HEK293 (cell line): ENCODE results near the gene STAM2.
A peak's percentile ranks its signal among the peaks of the same experiment; 100 is the strongest.

ENCODE experiments used
- FEZF1 ChIP-seq: fragments of 450-650 bp; formaldehyde crosslinking; IDR thresholded peaks from 2 replicates; pipeline ENCODE4 v1.5.1; 2016; ENCODE audit warnings: missing biosample characterization, missing genetic modification characterization
- GLI2 ChIP-seq: fragments of 450-650 bp; formaldehyde crosslinking; IDR thresholded peaks from 2 replicates; pipeline ENCODE4; 2017; ENCODE audit warnings: missing biosample characterization, missing genetic modification characterization, low read depth, borderline replicate concordance
- KLF7 ChIP-seq: fragments of 450-650 bp; formaldehyde crosslinking; IDR thresholded peaks from 2 replicates; pipeline ENCODE4 v1.5.1; 2016; ENCODE audit warnings: missing biosample characterization, missing genetic modification characterization, borderline replicate concordance
- KLF8 ChIP-seq: fragments of 450-650 bp; formaldehyde crosslinking; IDR thresholded peaks from 2 replicates; pipeline ENCODE4 v1.5.1; 2016; ENCODE audit warnings: missing biosample characterization, missing genetic modification characterization
- SP2 ChIP-seq: fragments of 450-650 bp; formaldehyde crosslinking; IDR thresholded peaks from 2 replicates; pipeline ENCODE4 v1.5.1; 2016; ENCODE audit warnings: missing biosample characterization, missing genetic modification characterization
- ZBTB1 ChIP-seq: fragments of 450-650 bp; formaldehyde crosslinking; IDR thresholded peaks from 2 replicates; pipeline ENCODE4 v1.5.1; 2016; ENCODE audit warnings: missing biosample characterization, missing genetic modification characterization
- ZBTB48 ChIP-seq: fragments of 450-650 bp; formaldehyde crosslinking; IDR thresholded peaks from 2 replicates; pipeline ENCODE4 v1.5.1; 2016; ENCODE audit warnings: missing biosample characterization, missing genetic modification characterization
- ZFP3 ChIP-seq: fragments of 450-650 bp; formaldehyde crosslinking; IDR thresholded peaks from 2 replicates; pipeline ENCODE4 v1.5.1; 2016; ENCODE audit warnings: low read depth, missing biosample characterization, missing genetic modification characterization
- ZFP41 ChIP-seq: fragments of 450-650 bp; formaldehyde crosslinking; IDR thresholded peaks from 2 replicates; pipeline ENCODE4 v1.5.1; 2016; ENCODE audit warnings: missing biosample characterization, missing genetic modification characterization, borderline replicate concordance
- ZIC2 ChIP-seq: fragments of 450-650 bp; formaldehyde crosslinking; IDR thresholded peaks from 2 replicates; pipeline ENCODE4 v1.5.1; 2016; ENCODE audit warnings: missing biosample characterization, missing genetic modification characterization
- ZNF112 ChIP-seq: fragments of 450-650 bp; formaldehyde crosslinking; IDR thresholded peaks from 2 replicates; pipeline ENCODE4 v1.5.0; 2017; ENCODE audit warnings: missing biosample characterization, missing genetic modification characterization
- ZNF132 ChIP-seq: fragments of 450-650 bp; formaldehyde crosslinking; IDR thresholded peaks from 2 replicates; pipeline ENCODE4 v1.5.1; 2017; ENCODE audit warnings: missing biosample characterization, missing genetic modification characterization, borderline replicate concordance
- ZNF133 ChIP-seq: fragments of 450-650 bp; formaldehyde crosslinking; IDR thresholded peaks from 2 replicates; pipeline ENCODE4 v1.5.1; 2016; ENCODE audit warnings: missing biosample characterization, missing genetic modification characterization
- ZNF138 ChIP-seq: fragments of 450-650 bp; formaldehyde crosslinking; IDR thresholded peaks from 2 replicates; pipeline ENCODE4 v1.5.1; 2016; ENCODE audit warnings: missing biosample characterization, missing genetic modification characterization, borderline replicate concordance
- ZNF157 ChIP-seq: fragments of 450-650 bp; formaldehyde crosslinking; IDR thresholded peaks from 2 replicates; pipeline ENCODE4 v1.5.1; 2016; ENCODE audit warnings: missing biosample characterization, missing genetic modification characterization
- ZNF223 ChIP-seq: fragments of 450-650 bp; formaldehyde crosslinking; IDR thresholded peaks from 2 replicates; pipeline ENCODE4 v1.5.1; 2016; ENCODE audit warnings: missing biosample characterization, missing genetic modification characterization
- ZNF248 ChIP-seq: fragments of 450-650 bp; formaldehyde crosslinking; IDR thresholded peaks from 2 replicates; pipeline ENCODE4 v1.5.1; 2017; ENCODE audit warnings: missing biosample characterization, missing genetic modification characterization
- ZNF341 ChIP-seq: fragments of 450-650 bp; formaldehyde crosslinking; IDR thresholded peaks from 2 replicates; pipeline ENCODE4; 2016; ENCODE audit warnings: low read depth, missing biosample characterization, missing genetic modification characterization
- ZNF416 ChIP-seq: fragments of 450-650 bp; formaldehyde crosslinking; IDR thresholded peaks from 2 replicates; pipeline ENCODE4 v1.5.1; 2016; ENCODE audit warnings: missing biosample characterization, missing genetic modification characterization
- ZNF501 ChIP-seq: fragments of 450-650 bp; formaldehyde crosslinking; IDR thresholded peaks from 2 replicates; pipeline ENCODE4 v1.5.1; 2016; ENCODE audit warnings: missing biosample characterization, missing genetic modification characterization
- ZNF514 ChIP-seq: fragments of 450-650 bp; formaldehyde crosslinking; IDR thresholded peaks from 2 replicates; pipeline ENCODE4 v1.5.1; 2016; ENCODE audit warnings: missing biosample characterization, missing genetic modification characterization
- ZNF560 ChIP-seq: fragments of 450-650 bp; formaldehyde crosslinking; IDR thresholded peaks from 2 replicates; pipeline ENCODE4 v1.5.1; 2017; ENCODE audit warnings: missing biosample characterization, missing genetic modification characterization, borderline replicate concordance
- ZNF561 ChIP-seq: fragments of 450-650 bp; IDR thresholded peaks from 2 replicates; pipeline ENCODE4 v1.5.1; 2018; ENCODE audit warnings: missing biosample characterization, missing genetic modification characterization, borderline replicate concordance
- ZNF585B ChIP-seq: fragments of 450-650 bp; formaldehyde crosslinking; IDR thresholded peaks from 2 replicates; pipeline ENCODE4 v1.5.1; 2016; ENCODE audit warnings: missing biosample characterization, missing genetic modification characterization
- ZNF610 ChIP-seq: fragments of 450-650 bp; formaldehyde crosslinking; IDR thresholded peaks from 2 replicates; pipeline ENCODE4 v1.5.1; 2016; ENCODE audit warnings: missing biosample characterization, missing genetic modification characterization, borderline replicate concordance
- ZNF623 ChIP-seq: fragments of 450-650 bp; formaldehyde crosslinking; IDR thresholded peaks from 2 replicates; pipeline ENCODE4 v1.5.1; 2016; ENCODE audit warnings: missing biosample characterization, missing genetic modification characterization
- ZNF670 ChIP-seq: fragments of 450-650 bp; formaldehyde crosslinking; IDR thresholded peaks from 2 replicates; pipeline ENCODE4 v1.5.1; 2016; ENCODE audit warnings: missing biosample characterization, missing genetic modification characterization, low read depth
- ZNF776 ChIP-seq: fragments of 450-650 bp; formaldehyde crosslinking; IDR thresholded peaks from 2 replicates; pipeline ENCODE4 v1.5.0; 2017; ENCODE audit warnings: missing biosample characterization, missing genetic modification characterization, borderline replicate concordance
- ZNF777 ChIP-seq: fragments of 450-650 bp; formaldehyde crosslinking; IDR thresholded peaks from 2 replicates; pipeline ENCODE4 v1.5.1; 2017; ENCODE audit warnings: missing biosample characterization, missing genetic modification characterization, borderline replicate concordance
- ZNF785 ChIP-seq: fragments of 450-650 bp; formaldehyde crosslinking; IDR thresholded peaks from 2 replicates; pipeline ENCODE4 v1.5.1; 2016; ENCODE audit warnings: missing biosample characterization, missing genetic modification characterization
- ZNF791 ChIP-seq: fragments of 450-650 bp; formaldehyde crosslinking; IDR thresholded peaks from 2 replicates; pipeline ENCODE4 v1.5.1; 2016; ENCODE audit warnings: missing biosample characterization, missing genetic modification characterization
- TF ChIP-seq, protein P1 (sequence below): fragments of 450-650 bp; formaldehyde crosslinking; IDR thresholded peaks from 2 replicates; pipeline ENCODE4 v1.5.1; 2016; ENCODE audit warnings: missing biosample characterization, missing genetic modification characterization
- TF ChIP-seq, protein P2 (sequence below): fragments of 450-650 bp; formaldehyde crosslinking; IDR thresholded peaks from 2 replicates; pipeline ENCODE4 v1.5.1; 2016; ENCODE audit warnings: missing biosample characterization, missing genetic modification characterization
- TF ChIP-seq, protein P3 (sequence below): fragments of 450-650 bp; formaldehyde crosslinking; IDR thresholded peaks from 2 replicates; pipeline ENCODE4 v1.5.1; 2016; ENCODE audit warnings: missing biosample characterization, missing genetic modification characterization
- TF ChIP-seq, protein P4 (sequence below): fragments of 450-650 bp; formaldehyde crosslinking; IDR thresholded peaks from 2 replicates; pipeline ENCODE4 v1.5.1; 2017; ENCODE audit warnings: missing biosample characterization, missing genetic modification characterization

STAM2 gene

DNA sequence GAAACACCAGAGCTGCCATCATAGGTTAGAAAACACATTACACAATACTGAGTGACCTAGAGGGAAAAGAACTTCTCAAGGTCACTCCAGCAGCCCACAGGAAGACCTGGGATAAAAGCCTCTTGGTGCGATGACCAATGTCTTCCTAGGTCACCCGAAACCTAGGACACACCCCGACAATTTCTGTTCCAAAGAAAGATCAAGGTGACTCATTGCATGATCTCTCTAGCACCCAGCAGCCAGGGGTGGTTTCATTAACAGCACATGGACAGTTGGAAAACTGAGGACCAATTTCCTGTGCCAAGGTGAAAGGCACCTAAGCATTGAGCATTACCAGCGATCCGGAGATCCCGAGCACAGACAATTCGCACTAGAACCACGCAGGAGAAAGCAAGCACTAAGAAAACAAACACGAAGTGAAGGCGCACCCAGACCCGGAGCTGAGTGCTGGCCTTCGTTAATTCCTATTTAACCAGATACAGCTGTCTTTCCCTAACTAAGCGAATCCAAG, 78.2 kb downstream of the STAM2 start (continued):
- TF ChIP-seq, protein P1, sequence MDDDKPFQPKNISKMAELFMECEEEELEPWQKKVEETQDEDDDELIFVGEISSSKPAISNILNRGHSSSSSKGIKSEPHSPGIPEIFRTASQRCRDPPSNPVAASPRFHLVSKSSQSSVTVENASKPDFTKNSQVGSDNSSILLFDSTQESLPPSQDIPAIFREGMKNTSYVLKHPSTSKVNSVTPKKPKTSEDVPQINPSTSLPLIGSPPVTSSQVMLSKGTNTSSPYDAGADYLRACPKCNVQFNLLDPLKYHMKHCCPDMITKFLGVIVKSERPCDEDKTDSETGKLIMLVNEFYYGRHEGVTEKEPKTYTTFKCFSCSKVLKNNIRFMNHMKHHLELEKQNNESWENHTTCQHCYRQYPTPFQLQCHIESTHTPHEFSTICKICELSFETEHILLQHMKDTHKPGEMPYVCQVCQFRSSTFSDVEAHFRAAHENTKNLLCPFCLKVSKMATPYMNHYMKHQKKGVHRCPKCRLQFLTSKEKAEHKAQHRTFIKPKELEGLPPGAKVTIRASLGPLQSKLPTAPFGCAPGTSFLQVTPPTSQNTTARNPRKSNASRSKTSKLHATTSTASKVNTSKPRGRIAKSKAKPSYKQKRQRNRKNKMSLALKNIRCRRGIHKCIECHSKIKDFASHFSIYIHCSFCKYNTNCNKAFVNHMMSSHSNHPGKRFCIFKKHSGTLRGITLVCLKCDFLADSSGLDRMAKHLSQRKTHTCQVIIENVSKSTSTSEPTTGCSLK (tag by site-specific recombination), result no peak
- TF ChIP-seq, protein P2, sequence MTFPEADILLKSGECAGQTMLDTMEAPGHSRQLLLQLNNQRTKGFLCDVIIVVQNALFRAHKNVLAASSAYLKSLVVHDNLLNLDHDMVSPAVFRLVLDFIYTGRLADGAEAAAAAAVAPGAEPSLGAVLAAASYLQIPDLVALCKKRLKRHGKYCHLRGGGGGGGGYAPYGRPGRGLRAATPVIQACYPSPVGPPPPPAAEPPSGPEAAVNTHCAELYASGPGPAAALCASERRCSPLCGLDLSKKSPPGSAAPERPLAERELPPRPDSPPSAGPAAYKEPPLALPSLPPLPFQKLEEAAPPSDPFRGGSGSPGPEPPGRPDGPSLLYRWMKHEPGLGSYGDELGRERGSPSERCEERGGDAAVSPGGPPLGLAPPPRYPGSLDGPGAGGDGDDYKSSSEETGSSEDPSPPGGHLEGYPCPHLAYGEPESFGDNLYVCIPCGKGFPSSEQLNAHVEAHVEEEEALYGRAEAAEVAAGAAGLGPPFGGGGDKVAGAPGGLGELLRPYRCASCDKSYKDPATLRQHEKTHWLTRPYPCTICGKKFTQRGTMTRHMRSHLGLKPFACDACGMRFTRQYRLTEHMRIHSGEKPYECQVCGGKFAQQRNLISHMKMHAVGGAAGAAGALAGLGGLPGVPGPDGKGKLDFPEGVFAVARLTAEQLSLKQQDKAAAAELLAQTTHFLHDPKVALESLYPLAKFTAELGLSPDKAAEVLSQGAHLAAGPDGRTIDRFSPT (tag by site-specific recombination), result peak; percentile 51; the same call in 1 of the 2 replicates
- TF ChIP-seq ZNF132 (tag by site-specific recombination), result no peak
- no peak for TF ChIP-seq ZNF223 (tag by site-specific recombination)
- TF ChIP-seq ZBTB48, result no peak
- no peak for TF ChIP-seq SP2 (tag by site-specific recombination)
- TF ChIP-seq ZNF133 (tag by site-specific recombination), result no peak
- TF ChIP-seq ZIC2, result no peak
- no peak for TF ChIP-seq ZNF416 (tag by site-specific recombination)
- TF ChIP-seq ZNF138 (tag by site-specific recombination), result no peak
- TF ChIP-seq ZNF670 (tag by site-specific recombination), result no peak
- TF ChIP-seq, protein P3, sequence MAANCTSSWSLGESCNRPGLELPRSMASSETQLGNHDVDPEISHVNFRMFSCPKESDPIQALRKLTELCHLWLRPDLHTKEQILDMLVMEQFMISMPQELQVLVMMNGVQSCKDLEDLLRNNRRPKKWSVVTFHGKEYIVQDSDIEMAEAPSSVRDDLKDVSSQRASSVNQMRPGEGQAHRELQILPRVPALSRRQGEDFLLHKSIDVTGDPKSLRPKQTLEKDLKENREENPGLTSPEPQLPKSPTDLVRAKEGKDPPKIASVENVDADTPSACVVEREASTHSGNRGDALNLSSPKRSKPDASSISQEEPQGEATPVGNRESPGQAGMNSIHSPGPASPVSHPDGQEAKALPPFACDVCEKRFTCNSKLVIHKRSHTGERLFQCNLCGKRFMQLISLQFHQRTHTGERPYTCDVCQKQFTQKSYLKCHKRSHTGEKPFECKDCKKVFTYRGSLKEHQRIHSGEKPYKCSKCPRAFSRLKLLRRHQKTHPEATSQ (tag by site-specific recombination), result no peak
- TF ChIP-seq ZNF561 (tag by site-specific recombination), result no peak
- TF ChIP-seq ZNF514 (tag by site-specific recombination), result no peak
- no peak for TF ChIP-seq ZNF791 (tag by site-specific recombination)
- no peak for TF ChIP-seq ZBTB1
- TF ChIP-seq ZNF112, result no peak
- TF ChIP-seq, protein P4, sequence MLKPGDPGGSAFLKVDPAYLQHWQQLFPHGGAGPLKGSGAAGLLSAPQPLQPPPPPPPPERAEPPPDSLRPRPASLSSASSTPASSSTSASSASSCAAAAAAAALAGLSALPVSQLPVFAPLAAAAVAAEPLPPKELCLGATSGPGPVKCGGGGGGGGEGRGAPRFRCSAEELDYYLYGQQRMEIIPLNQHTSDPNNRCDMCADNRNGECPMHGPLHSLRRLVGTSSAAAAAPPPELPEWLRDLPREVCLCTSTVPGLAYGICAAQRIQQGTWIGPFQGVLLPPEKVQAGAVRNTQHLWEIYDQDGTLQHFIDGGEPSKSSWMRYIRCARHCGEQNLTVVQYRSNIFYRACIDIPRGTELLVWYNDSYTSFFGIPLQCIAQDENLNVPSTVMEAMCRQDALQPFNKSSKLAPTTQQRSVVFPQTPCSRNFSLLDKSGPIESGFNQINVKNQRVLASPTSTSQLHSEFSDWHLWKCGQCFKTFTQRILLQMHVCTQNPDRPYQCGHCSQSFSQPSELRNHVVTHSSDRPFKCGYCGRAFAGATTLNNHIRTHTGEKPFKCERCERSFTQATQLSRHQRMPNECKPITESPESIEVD (tag by site-specific recombination), result no peak
- no peak for TF ChIP-seq ZNF501 (tag by site-specific recombination)
- TF ChIP-seq ZNF585B (tag by site-specific recombination), result no peak
- TF ChIP-seq ZNF777 (tag by site-specific recombination), result no peak
- no peak; the same call in 1 of the 2 replicates for TF ChIP-seq KLF8 (tag by site-specific recombination)
- no peak for TF ChIP-seq ZNF776
- no peak for TF ChIP-seq ZNF623 (tag by site-specific recombination)
- TF ChIP-seq ZNF610 (tag by site-specific recombination), result no peak
- TF ChIP-seq FEZF1, result no peak
- no peak for TF ChIP-seq ZNF341 (tag by site-specific recombination)
- TF ChIP-seq GLI2 (tag by site-specific recombination), result no peak
- TF ChIP-seq ZFP3, result no peak
- no peak for TF ChIP-seq ZNF157 (tag by site-specific recombination)
- TF ChIP-seq ZFP41 (tag by site-specific recombination), result no peak
- TF ChIP-seq ZNF248 (tag by site-specific recombination), result no peak
- TF ChIP-seq KLF7 (tag by site-specific recombination), result no peak
- TF ChIP-seq ZNF785 (tag by site-specific recombination), result no peak
- TF ChIP-seq ZNF560 (tag by site-specific recombination), result no peak
